IMR-90 (cell line): Measurements from ENCODE around the gene DVL3. TPM values are rescaled to one million over a fixed set of nuclear protein-coding genes. Genes with fewer than 3 reads are reported as not detected.

Source experiments
- BHLHE40 ChIP-seq: fragments of 150-350 bp; IDR thresholded peaks from 2 replicates; pipeline ENCODE4 v1.6.1; 2016; ENCODE audit warnings: mild to moderate bottlenecking, low read depth, low read length
- CEBPB ChIP-seq: IDR thresholded peaks from 2 replicates; pipeline ENCODE4 v1.6.1; 2012; ENCODE audit warnings: low read depth, low read length, improper control_type of control experiment
- MAFK ChIP-seq: IDR thresholded peaks from 2 replicates; pipeline ENCODE4 v1.6.1; 2012; ENCODE audit warnings: low read depth, low read length, improper control_type of control experiment
- NFE2L2 ChIP-seq: fragments of 150-350 bp; IDR thresholded peaks from 2 replicates; pipeline ENCODE4 v1.6.1; 2016; ENCODE audit warnings: low read depth, mild to moderate bottlenecking, low read length
- polyA plus RNA-seq, 3 experiments: library from polyadenylated mRNA; depleted of rRNA; stranded (reverse); fragments of >200 nt; gene quantifications; 2 replicates each; pipeline ENCODE4 v1.2.3, GENCODE V29; 2012; ENCODE audit warnings: low replicate concordance in 1 of 3
- total RNA-seq: library from RNA; depleted of rRNA; stranded (reverse); fragments of >200 nt; gene quantifications from 2 replicates; pipeline ENCODE4 v1.2.3, GENCODE V29; 2012

Gene DVL3
- total and polyA plus RNA-seq, 2 of the 4 experiments (the other 2 are of a cell fraction) = 23.3 to 40.4 TPM

DNA sequence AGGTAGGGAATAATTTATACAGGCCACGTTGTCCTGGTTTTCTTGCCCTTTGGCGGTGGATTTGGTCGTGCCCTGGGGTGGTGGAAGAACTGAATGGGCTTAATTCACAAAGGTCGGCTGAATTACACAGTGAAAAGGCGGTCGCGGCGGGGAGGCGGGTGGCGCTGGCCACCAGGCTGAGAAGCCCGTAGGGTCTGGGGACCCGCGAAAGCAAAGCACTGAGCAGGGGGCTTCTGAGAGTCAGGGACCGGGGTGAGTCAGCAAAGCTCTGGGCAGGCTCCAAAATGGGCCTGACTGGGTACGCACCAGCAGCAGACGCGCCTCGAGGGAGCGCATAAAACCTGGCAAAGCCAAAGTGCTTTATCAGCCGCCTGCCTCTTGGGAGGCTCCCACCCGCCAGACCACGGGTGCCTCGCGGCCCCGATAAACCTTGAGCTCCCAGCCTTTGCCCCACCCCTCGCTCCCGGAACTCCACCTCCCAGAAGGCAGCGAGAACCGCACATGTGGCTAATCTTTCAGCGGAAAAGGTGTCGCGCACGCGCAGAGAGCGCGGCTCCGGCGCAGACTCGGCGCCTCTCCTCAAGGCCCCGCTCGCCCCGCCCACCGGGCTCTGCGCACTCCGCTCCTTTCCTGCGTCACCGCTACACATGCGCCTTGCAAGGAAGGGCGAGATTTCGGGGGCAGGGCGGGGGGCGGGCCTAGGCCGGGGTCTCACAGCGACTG, 30.4 kb downstream of the DVL3 start (continued):
- TF ChIP-seq MAFK (peak; percentile 10; the same call in 1 of the 2 replicates), CEBPB (no peak), BHLHE40 (peak; percentile 71; the same call in 1 of the 2 replicates), NFE2L2 (peak; percentile 43; the same call in 1 of the 2 replicates)
